Stimulated activated memory B cell treated with anti-CD40 and anti-IgM and Interleukin-4, amounts not matched to agents 10 μg/mL and 1 μg/mL and 100 μg/mL, for 72 hours (primary cell): ENCODE results near the gene USP7.

ENCODE experiments used
- ATAC-seq: fragments of 150-1000 bp; cut with Tn5 transposase; 2 replicates; pipeline ENCODE4 v1.10.0; 2021
- H3K27ac Mint-ChIP-seq: one replicate; pipeline ENCODE4 v1.8.0; 2022; ENCODE audit warnings: mild to moderate bottlenecking, mixed read lengths
- H3K27me3 Mint-ChIP-seq: one replicate; pipeline ENCODE4 v1.8.0; 2022; ENCODE audit warnings: mixed read lengths
- H3K36me3 Mint-ChIP-seq: one replicate; pipeline ENCODE4 v1.8.0; 2022; ENCODE audit warnings: mixed read lengths
- H3K4me1 Mint-ChIP-seq: one replicate; pipeline ENCODE4 v1.8.0; 2022; ENCODE audit warnings: mixed read lengths
- H3K4me3 Mint-ChIP-seq: one replicate; pipeline ENCODE4 v1.8.0; 2022; ENCODE audit warnings: mild to moderate bottlenecking, moderate library complexity, mixed read lengths
- H3K9me3 Mint-ChIP-seq: one replicate; pipeline ENCODE4 v1.8.0; 2022; ENCODE audit warnings: mixed read lengths

USP7 gene

DNA sequence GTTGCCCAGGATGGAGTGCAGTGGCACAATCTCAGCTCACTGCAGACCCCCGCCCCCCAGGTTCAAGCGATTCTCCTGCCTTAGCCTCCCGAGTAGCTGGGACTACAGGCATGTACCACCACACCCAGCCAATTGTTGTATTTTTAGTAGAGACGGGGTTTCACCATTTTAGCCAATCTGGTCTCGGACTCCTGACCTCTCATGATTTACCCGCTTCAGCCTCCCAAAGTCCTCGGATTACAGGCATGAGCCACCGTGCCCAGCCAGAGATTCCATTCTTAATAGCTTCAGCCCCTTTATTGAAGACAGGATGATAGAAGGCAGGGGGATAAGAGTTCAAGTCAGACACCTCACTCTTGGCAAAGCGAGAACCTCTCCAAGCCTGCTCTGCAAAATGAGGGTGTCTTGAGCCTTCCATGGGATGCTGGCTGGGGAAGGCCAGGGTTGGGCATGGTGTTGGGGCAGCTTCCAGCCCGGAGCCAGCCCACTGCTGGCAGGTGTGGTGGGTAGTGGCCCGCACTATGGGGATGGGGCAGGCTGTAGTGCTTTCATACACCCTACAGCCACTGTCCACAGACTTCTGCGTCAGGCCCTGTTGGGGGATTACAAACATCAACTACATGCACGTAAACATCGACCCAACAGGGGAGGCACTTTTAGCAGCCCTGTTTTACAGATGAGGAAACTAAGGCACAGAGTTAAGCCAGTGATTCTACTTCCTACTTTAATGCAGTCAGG lies 98.4 kb downstream of the USP7 start:
- no peaks in the 10 kb centered on the region for H3K27me3 Mint-ChIP-seq
- no peak overlapping the region for H3K27ac Mint-ChIP-seq
- H3K4me3 Mint-ChIP-seq: no peak overlapping the region
- H3K4me1 Mint-ChIP-seq: peaks cover 76% of the 10 kb centered on the region
- no peak for ATAC-seq
- peaks cover 11% of the 10 kb centered on the region for H3K36me3 Mint-ChIP-seq
- no peaks in the 10 kb centered on the region for H3K9me3 Mint-ChIP-seq

DNA sequence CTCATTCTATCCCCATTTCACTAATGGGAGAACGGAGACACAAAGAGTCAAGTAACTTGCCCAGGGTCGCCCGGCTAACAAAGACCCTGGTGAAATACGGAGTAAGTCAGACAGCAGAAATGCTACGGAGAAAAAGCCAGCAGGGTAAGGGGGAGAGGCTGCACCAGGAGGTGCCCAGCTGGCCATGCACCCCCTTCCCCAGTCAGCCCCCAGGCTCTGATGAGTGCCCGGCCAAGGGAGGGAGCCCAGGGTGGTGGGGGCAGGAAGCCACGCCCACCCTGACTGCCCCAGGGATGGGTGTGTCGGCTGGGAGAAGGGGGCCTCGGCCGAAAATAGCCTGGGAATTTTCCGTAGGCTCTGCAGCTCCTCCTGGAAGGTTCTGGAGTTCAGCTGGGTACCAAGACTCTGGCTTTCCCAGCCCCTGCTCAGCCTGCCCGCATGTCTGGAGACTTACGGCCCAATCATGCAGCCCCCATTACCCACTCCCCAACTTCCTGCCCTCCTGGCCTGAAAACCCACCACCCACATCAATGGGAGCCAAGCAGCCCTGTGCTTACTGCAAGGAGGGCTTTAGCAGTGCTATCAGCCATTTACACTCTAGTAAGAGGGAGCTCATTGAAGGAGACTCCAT lies 99.1 kb downstream of the USP7 start:
- H3K9me3 Mint-ChIP-seq: no peaks in the 10 kb centered on the region
- H3K36me3 Mint-ChIP-seq: peaks cover 16% of the 10 kb centered on the region
- no peaks in the 10 kb centered on the region for H3K27me3 Mint-ChIP-seq
- no peak overlapping the region for H3K27ac Mint-ChIP-seq
- H3K4me3 Mint-ChIP-seq: no peak overlapping the region
- H3K4me1 Mint-ChIP-seq: peaks cover 78% of the 10 kb centered on the region
- ATAC-seq: no peak

DNA sequence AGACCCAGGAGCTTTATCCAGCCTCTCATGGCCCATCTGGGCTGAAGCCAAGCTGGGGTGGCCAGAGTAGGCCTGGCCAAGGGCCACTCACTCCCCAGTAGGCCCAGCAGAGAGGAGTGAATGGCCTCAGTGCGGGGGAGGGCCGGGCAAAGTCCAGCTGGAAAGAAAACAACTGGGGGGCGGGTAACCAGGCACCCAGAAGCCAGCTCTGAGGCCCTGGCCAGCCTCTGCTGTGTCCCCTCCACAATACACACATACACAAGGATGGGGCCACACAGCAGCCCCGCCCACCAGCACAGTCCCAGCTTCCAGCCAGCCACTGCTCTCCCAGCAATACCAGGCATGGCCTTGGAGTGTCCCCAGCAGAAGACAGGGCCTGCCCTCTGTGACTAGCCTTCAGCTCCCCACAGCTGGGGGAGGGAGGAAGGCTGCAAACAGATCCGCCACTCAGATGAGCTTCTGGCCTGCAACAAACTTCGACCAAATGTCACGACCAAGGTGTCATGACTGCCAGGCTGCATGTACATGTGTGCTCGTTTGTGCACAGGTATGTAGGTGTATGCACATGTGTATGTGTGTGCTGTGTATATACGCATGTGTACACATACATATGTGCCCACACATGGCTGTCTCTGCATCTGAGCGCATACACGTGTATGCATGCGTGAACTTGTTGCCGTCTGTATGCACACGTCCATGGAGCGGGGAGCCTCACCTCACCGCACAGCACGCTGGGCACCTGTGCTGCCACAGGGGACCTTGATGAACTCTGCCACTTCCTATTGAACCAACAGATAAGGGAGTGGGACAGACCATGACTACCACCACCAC lies 99.9 kb downstream of the USP7 start:
- ATAC-seq: no peak
- H3K9me3 Mint-ChIP-seq: no peaks in the 10 kb centered on the region
- no peaks in the 10 kb centered on the region for H3K27me3 Mint-ChIP-seq
- no peak overlapping the region for H3K27ac Mint-ChIP-seq
- H3K36me3 Mint-ChIP-seq: peaks cover 20% of the 10 kb centered on the region
- no peak overlapping the region for H3K4me3 Mint-ChIP-seq
- peaks cover 73% of the 10 kb centered on the region for H3K4me1 Mint-ChIP-seq

DNA sequence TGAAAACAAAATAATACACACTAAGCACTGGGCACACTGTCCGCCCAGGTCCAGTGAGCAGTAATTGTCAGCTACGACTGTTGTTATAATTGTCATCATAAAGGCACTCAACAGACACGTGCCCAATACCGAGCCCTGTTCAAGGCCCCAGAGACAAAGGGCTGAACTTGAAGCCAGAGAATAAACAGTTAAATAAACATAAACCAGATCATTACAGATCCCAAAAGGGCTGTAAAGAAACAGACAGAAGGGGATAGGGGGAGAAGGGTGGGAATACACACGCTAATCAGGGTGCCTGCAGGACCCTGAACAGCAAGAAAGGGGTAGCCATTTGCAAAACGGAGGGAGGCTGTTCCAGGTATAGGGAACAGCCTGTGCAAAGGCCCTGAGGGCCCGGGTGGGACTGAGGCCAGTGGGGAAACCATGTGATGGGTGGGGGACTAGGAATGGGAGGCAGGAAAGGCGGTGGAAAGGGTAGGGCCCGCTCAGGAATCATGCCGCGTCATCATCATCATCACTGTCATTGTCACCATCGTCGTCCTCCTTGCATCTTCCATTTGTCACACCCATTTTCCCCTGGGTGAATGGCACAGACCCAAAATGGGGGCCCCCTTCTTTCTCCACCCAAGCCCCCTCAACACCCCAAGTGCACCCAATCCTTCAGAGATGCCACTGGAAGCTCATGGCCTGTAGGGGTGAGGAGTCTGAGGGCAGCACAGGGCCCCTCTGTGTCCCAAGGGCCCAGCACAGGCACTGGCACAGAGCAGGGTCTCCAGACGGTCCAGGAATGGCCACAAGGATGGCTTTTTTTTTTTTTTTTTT lies 101.2 kb downstream of the USP7 start:
- H3K4me1 Mint-ChIP-seq: peaks cover 76% of the 10 kb centered on the region
- H3K27ac Mint-ChIP-seq: no peak overlapping the region
- peaks cover 33% of the 10 kb centered on the region for H3K36me3 Mint-ChIP-seq
- peak overlapping the region; percentile 35 for H3K4me3 Mint-ChIP-seq
- ATAC-seq: no peak
- no peaks in the 10 kb centered on the region for H3K27me3 Mint-ChIP-seq
- H3K9me3 Mint-ChIP-seq: no peaks in the 10 kb centered on the region

DNA sequence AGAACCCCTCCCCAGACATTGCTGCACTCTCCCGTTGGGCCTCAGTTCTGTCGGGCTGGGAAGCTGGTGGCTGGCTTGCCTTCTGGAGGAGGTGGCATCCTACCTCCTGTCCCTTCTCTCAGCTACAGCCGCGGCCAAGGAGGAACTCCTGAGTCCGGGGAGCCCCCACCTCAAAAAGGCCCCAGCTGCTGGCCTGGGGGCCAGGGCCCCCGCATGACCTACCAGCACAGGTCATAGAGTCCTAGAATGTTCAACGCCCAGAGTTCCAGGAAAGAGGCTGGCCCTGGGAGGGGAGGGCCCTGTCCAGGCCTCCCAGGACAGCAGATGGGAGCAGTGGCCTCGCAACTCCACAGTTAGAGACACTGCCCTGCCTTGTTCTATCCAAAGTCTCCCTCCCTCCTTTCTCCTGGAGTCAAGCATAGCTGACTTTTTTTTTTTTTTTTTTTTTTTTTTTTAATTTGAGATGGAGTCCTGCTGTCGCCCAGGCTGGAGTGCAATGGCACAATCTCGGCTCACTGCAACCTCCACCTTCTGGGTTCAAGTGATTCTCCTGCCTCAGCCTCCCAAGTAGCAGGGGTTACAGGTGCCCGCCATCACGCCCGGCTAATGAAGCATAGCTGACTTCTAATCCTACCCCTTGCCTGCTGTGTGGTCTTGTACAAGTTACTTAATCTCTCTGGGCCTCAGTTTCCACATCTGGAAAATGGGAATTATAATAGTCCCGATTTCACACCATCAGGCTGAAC lies 102.0 kb downstream of the USP7 start:
- Mint-ChIP-seq H3K27ac (no peak overlapping the region), H3K4me3 (no peak overlapping the region), H3K9me3 (no peaks in the 10 kb centered on the region), H3K4me1 (peaks cover 72% of the 10 kb centered on the region), H3K36me3 (peaks cover 35% of the 10 kb centered on the region), H3K27me3 (no peaks in the 10 kb centered on the region)
- no peak for ATAC-seq

DNA sequence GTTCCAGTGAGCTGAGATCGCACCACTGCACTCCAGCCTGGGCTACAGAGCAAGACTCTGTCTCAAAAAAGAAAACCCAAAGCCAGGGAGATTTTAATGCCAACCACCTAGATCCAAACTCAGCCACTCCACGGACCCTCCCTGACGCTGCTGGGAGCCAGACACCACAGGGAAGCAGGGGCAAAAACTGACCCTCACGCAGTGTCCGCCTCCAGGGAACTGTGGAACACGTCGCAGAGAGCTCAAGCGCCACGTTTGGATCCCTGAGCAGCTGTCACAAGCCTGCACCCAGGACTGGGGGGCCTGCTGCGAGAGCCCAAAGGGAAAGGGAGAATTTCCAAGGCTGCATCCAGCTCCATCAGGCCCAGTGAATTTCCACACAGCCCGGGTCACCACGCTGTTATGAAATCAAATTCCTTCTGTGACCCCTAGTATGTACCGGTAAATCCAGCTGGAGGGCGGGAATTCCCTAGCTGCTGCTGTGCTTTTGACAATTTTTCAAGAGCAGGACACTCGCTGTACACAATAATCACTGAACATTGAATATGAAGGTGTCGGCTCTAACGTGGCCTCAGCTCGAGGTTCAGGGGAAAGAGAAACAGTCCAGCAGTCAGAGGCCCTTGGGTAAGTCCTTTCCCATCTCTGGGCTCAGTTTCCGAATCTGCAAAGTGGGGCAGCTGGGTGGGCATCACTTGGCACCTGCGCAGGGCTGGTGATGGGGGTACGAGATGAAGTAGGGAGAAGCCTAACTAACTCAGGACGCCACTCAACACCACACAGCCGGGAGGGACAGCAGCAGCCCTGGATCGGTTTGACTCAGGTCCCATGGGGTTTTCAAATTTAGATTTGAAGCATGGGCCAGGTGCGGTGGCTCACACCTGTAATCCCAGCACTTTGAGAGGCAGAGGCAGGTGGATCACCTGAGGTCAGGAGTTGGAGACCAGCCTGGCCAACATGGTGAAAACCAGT lies 103.5 kb downstream of the USP7 start:
- no peaks in the 10 kb centered on the region for H3K27me3 Mint-ChIP-seq
- H3K4me1 Mint-ChIP-seq: peaks cover 62% of the 10 kb centered on the region
- H3K4me3 Mint-ChIP-seq: no peak overlapping the region
- ATAC-seq: no peak
- H3K36me3 Mint-ChIP-seq: peaks cover 51% of the 10 kb centered on the region
- no peaks in the 10 kb centered on the region for H3K9me3 Mint-ChIP-seq
- H3K27ac Mint-ChIP-seq: peak overlapping the region; percentile 57

DNA sequence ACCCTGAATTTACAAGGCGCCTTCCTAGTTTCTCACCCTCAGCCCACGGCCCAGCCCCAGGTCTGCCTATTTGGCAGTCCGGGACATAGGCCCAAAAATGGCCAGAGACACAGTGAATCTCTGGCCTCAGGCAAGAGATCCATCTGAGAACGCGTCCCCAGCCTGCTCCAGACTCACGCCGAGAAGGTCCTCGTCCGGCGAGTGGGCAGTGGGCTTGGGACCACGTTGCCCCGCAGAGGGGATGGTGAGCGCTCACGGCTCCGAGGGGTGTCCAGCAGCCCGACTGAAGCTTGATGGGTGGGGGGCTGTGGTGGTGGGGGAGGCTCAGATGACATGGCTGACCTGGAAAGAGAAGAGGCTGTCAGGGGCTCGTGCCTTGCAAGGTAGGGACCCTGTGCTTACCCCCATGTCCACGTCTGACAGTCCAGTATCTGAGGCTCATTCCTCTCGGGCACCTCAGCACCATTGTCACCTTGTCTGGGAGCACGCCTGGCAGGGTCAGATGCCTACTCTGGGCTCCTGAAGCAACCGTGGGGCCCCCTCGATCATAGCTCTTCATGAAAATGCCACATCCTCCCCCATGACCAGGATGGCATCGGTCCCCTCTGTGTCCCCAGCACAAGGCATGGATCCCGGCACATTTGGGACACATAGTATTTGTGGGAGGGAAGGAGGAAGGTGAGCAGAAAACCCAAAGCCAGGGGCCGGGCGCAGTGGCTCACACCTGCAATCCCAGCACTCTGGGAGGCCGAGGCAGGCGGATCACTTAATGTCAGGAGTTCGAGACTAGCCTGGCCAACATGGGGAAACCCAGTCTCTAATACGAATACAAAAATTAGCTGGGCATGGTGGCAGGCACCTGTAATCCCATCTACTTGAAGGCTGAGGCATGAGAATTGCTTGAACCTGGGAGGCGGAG lies 104.5 kb downstream of the USP7 start:
- Mint-ChIP-seq H3K36me3 (peaks cover 56% of the 10 kb centered on the region), H3K4me1 (peaks cover 53% of the 10 kb centered on the region), H3K9me3 (no peaks in the 10 kb centered on the region), H3K27me3 (no peaks in the 10 kb centered on the region), H3K27ac (peak overlapping the region; percentile 57), H3K4me3 (no peak overlapping the region)
- ATAC-seq: no peak

DNA sequence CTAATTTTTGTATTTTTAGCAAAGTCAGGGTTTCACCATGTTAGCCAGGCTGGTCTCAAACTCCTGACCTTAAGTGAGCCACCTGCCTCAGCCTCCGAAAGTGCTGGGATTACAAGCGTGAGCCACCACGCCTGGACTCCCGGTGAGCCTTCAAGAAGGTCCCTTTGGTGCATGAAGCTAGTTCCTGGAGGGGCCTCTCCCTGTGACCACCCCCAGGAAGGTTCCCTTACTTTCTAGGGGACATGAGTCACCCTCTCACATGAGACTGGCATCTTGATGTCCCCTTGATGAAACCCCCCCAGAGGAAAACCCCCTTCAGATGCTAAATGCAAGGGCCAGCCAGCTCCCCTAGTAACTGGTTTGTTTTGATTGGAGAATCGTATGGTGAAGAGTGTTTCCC lies 107.7 kb downstream of the USP7 start:
- H3K4me3 Mint-ChIP-seq: no peak overlapping the region
- peak overlapping the region; percentile 54 for H3K27ac Mint-ChIP-seq
- ATAC-seq: no peak
- H3K27me3 Mint-ChIP-seq: no peaks in the 10 kb centered on the region
- H3K36me3 Mint-ChIP-seq: peaks cover 57% of the 10 kb centered on the region
- H3K4me1 Mint-ChIP-seq: peaks cover 34% of the 10 kb centered on the region
- no peaks in the 10 kb centered on the region for H3K9me3 Mint-ChIP-seq

DNA sequence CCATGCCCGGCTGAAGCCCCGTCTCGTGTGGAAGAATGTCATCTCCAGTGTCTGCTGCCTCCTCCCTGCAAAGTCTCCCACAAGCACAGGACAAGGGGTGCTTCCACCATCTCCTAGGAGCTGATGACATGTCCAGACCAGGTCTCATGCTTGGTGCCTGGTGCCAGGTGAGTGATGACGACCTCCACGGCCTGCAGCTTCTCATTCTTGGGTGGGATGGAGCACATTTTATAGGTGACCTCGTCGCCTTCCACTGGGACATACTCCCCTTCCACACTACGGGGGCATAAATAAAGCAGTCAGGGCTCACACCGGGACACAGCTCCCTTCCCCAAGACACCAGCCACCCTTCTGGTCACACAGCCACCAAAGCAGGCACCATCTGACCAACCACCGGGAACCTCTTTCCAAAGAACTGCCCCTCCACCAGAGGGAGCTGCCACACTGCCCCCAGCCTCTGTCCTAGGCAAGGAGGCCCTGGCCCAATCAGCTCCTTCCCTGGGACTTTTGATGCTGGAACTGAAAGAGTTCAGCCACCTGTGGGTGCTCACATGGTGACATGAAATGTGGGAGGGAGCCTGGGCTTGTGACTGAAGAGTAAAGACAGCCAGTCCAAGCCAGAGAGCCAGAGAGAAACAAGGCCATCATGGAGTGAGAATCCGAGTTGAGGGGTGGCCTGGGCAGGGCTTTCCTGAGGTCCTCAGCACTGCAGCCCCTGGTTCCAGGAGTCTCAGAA lies 108.5 kb downstream of the USP7 start:
- Mint-ChIP-seq H3K4me1 (peaks cover 37% of the 10 kb centered on the region), H3K27ac (peak overlapping the region; percentile 58), H3K36me3 (peaks cover 65% of the 10 kb centered on the region), H3K4me3 (no peak overlapping the region), H3K27me3 (no peaks in the 10 kb centered on the region), H3K9me3 (no peaks in the 10 kb centered on the region)
- ATAC-seq: no peak

DNA sequence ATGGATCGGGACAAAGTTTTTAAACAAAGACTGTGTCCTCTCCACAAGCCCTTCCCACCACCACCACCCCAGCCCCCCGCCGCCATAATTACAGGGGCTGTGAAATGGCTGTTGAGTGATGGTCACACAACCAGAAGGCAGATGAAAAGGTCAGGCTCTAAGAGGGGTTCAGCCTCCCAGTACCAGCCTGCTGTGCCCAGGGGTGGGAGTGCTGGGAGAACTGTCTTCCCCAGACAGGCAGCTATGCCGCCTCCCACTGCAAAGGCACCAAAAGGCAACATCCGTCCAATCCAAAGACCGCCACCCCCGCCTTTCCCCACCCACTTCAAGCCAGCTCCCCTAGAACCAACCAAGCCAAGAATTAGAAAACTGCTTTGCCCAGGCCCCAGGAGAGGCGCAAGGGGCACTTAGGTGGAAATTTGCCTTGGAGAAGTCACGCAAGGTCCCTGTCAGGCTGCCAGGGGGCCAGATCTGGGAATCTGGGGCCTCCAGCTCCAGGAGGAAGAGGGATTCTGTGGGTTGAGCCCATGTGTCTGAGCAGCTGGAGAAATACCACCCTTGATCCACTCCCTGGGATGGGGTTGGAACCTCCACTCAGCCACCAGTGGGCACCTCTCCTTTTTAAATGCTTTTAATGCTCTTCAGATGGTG lies 109.3 kb downstream of the USP7 start:
- Mint-ChIP-seq H3K27me3 (no peaks in the 10 kb centered on the region), H3K4me1 (peaks cover 38% of the 10 kb centered on the region), H3K4me3 (no peak overlapping the region), H3K27ac (peak overlapping the region; percentile 58), H3K9me3 (no peaks in the 10 kb centered on the region), H3K36me3 (peaks cover 67% of the 10 kb centered on the region)
- ATAC-seq: no peak

DNA sequence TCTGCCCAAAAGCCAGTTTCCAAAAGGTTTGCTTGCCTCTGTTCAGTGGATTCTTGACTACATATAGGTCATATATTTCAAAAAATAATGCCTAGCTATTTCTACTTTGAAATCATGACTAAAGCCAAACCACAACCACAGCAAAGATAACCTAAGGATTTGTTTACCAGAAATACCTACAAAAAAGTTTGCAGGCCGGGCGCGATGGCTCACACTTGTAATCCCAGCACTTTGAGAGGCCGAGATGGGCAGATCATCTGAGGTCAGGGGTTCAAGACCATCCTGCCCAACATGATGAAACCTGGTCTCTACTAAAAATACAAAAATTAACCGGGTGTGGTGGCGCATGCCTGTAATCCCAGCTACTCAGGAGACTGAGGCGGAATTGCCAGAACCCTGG lies 110.1 kb downstream of the USP7 start:
- peaks cover 66% of the 10 kb centered on the region for H3K36me3 Mint-ChIP-seq
- H3K4me1 Mint-ChIP-seq: peaks cover 39% of the 10 kb centered on the region
- H3K4me3 Mint-ChIP-seq: no peak overlapping the region
- ATAC-seq: no peak
- no peaks in the 10 kb centered on the region for H3K9me3 Mint-ChIP-seq
- H3K27ac Mint-ChIP-seq: no peak overlapping the region
- no peaks in the 10 kb centered on the region for H3K27me3 Mint-ChIP-seq

DNA sequence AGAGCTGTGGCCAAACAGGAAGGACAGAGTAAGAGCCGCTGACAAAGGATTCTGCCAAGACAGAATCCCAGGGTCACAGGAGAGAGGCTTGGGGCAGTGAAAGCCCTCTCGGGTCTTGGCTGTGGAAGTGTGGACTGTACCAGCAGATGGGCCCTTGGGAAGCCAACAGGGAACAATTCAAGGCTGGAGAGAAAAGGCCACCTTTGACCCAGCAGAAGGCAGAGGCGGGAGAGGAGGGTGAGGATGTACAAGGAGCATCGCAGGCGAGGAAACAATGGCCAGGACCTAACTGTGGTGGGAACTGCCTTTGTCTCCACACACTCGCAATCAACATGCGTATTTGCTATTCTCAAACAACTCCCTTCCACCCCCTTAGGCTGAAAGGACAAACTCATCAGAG lies 110.6 kb downstream of the USP7 start:
- peaks cover 61% of the 10 kb centered on the region for H3K36me3 Mint-ChIP-seq
- no peak overlapping the region for H3K27ac Mint-ChIP-seq
- H3K4me1 Mint-ChIP-seq: peaks cover 36% of the 10 kb centered on the region

More for the DNA sequence above, 110.6 kb downstream of the USP7 start:
- no peaks in the 10 kb centered on the region for H3K9me3 Mint-ChIP-seq
- ATAC-seq: no peak
- H3K4me3 Mint-ChIP-seq: no peak overlapping the region
- no peaks in the 10 kb centered on the region for H3K27me3 Mint-ChIP-seq
